Loucy (cell line): ENCODE results near the gene BASP1.

Source experiments
- H2AFZ ChIP-seq: fragments of 200-600 bp; sonication (generic); 2 replicates; pipeline ENCODE4 v1.6.0; 2016; ENCODE audit warnings: antibody characterized with exemption, mild to moderate bottlenecking, low read length, moderate library complexity
- H3F3A ChIP-seq: fragments of 200-600 bp; 2 replicates; pipeline ENCODE4 v1.6.0; 2016; ENCODE audit warnings: antibody characterized with exemption, low read depth, mild to moderate bottlenecking
- H3K27me3 ChIP-seq: fragments of 200-600 bp; sonication (generic); 2 replicates; pipeline ENCODE4 v1.6.1; 2014; ENCODE audit warnings: low read length, mild to moderate bottlenecking; ENCODE audit not compliant: insufficient read depth, poor library complexity, severe bottlenecking
- H3K36me3 ChIP-seq: fragments of 200-600 bp; sonication (generic); 2 replicates; pipeline ENCODE4 v1.6.1; 2016; ENCODE audit warnings: low read length; ENCODE audit not compliant: insufficient read depth
- H3K4me1 ChIP-seq: fragments of 200-600 bp; sonication (generic); 2 replicates; pipeline ENCODE4 v1.5.1; 2014; ENCODE audit warnings: low read length, mild to moderate bottlenecking; ENCODE audit not compliant: insufficient read depth, poor library complexity, severe bottlenecking
- H3K4me2 ChIP-seq: fragments of 200-600 bp; sonication (generic); 2 replicates; pipeline ENCODE4 v1.6.0; 2014; ENCODE audit warnings: antibody characterized with exemption, low read length, low read depth, mild to moderate bottlenecking; ENCODE audit not compliant: poor library complexity, severe bottlenecking
- H3K4me3 ChIP-seq: fragments of 200-600 bp; sonication (generic); 2 replicates; pipeline ENCODE4 v1.5.1; 2014; ENCODE audit warnings: low read length, mild to moderate bottlenecking, mixed read lengths; ENCODE audit not compliant: poor library complexity, severe bottlenecking
- H3K79me2 ChIP-seq: fragments of 200-600 bp; sonication (generic); 2 replicates; pipeline ENCODE4 v1.6.1; 2014; ENCODE audit warnings: low read length; ENCODE audit not compliant: insufficient read depth
- H3K9ac ChIP-seq: fragments of 200-600 bp; sonication (generic); 2 replicates; pipeline ENCODE4 v1.6.0; 2014; ENCODE audit warnings: mild to moderate bottlenecking, low read depth, low read length, moderate library complexity; ENCODE audit not compliant: poor library complexity, severe bottlenecking
- H3K9me2 ChIP-seq: fragments of 200-600 bp; sonication (generic); replicated peaks from 2 replicates; pipeline ENCODE4 v1.6.1; 2016; ENCODE audit warnings: low read depth, low read length, mixed read lengths
- H3K9me3 ChIP-seq: fragments of 200-600 bp; sonication (generic); 2 replicates; pipeline ENCODE4 v1.6.1; 2014; ENCODE audit warnings: mild to moderate bottlenecking, antibody characterized with exemption, low read length, low read depth; ENCODE audit not compliant: insufficient read depth
- H4K20me1 ChIP-seq: fragments of 200-600 bp; sonication (generic); 2 replicates; pipeline ENCODE4 v1.6.0; 2014; ENCODE audit warnings: antibody characterized with exemption, low read length, mild to moderate bottlenecking; ENCODE audit not compliant: insufficient read depth, poor library complexity, severe bottlenecking
- EZH2phosphoT487 ChIP-seq: fragments of 200-600 bp; IDR thresholded peaks from 2 replicates; pipeline ENCODE4 v1.6.1; 2018; ENCODE audit warnings: antibody characterized with exemption, mild to moderate bottlenecking, moderate library complexity, borderline replicate concordance
- TF ChIP-seq, protein P1 (sequence below): fragments of 200-600 bp; sonication (generic); conservative IDR thresholded peaks from 2 replicates; pipeline ENCODE4 v1.5.1; 2014; ENCODE audit warnings: mild to moderate bottlenecking, antibody characterized with exemption, low read length

Gene BASP1

DNA sequence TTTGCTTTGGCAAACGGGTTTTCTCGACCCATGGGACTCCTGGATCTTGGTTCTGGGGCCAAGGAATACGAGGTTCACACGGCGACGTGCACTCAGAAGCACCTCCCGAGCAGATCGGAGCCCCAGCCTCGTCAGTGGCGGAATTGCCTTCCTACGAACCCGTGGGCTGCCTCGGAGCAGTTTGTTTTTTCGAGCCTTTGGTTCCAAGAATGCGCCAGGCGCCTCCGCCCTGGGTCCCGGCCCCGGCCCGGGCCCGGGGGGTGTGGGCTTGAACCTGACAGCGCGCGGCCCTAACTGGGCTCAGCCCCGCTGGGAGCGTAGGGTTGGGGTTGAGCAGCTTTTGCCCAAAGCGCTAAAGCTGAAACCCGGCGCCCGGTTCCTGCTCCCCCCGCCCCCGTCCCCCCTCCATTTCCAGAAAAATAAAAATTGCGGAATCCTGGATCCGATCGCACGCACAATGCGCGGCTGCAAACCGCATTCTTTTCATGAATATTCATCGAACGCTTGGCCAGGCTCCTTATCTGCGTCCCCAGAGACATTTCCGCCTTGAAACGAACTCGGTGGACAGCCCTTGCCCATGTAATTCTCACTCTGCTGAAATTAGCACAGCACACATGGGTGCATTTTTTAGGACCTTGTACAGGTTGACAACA, 1.0 kb downstream of the BASP1 start:
- no peaks in the 10 kb centered on the region for H4K20me1 ChIP-seq
- H2AFZ ChIP-seq, result no peak overlapping the region
- H3F3A ChIP-seq, result no peaks in the 10 kb centered on the region
- no peak overlapping the region for H3K4me2 ChIP-seq
- H3K36me3 ChIP-seq, result no peaks in the 10 kb centered on the region
- H3K9ac ChIP-seq, result no peak overlapping the region
- H3K79me2 ChIP-seq, result no peaks in the 10 kb centered on the region
- no peaks in the 10 kb centered on the region for H3K27me3 ChIP-seq
- no peaks in the 10 kb centered on the region for H3K9me2 ChIP-seq
- no peaks in the 10 kb centered on the region for H3K9me3 ChIP-seq
- H3K4me3 ChIP-seq, result no peak overlapping the region
- no peaks in the 10 kb centered on the region for H3K4me1 ChIP-seq
- TF ChIP-seq, protein P1, sequence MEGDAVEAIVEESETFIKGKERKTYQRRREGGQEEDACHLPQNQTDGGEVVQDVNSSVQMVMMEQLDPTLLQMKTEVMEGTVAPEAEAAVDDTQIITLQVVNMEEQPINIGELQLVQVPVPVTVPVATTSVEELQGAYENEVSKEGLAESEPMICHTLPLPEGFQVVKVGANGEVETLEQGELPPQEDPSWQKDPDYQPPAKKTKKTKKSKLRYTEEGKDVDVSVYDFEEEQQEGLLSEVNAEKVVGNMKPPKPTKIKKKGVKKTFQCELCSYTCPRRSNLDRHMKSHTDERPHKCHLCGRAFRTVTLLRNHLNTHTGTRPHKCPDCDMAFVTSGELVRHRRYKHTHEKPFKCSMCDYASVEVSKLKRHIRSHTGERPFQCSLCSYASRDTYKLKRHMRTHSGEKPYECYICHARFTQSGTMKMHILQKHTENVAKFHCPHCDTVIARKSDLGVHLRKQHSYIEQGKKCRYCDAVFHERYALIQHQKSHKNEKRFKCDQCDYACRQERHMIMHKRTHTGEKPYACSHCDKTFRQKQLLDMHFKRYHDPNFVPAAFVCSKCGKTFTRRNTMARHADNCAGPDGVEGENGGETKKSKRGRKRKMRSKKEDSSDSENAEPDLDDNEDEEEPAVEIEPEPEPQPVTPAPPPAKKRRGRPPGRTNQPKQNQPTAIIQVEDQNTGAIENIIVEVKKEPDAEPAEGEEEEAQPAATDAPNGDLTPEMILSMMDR, result no peak
- TF ChIP-seq EZH2phosphoT487, result no peak

GRCh38 chr5:17219006-17219422, 1.6 kb downstream of the BASP1 start:
- TF ChIP-seq, protein P1, result no peak
- TF ChIP-seq EZH2phosphoT487, result no peak
- Histone ChIP-seq H3K4me1 (no peaks in the 10 kb centered on the region), H3K79me2 (no peaks in the 10 kb centered on the region), H3K27me3 (no peaks in the 10 kb centered on the region), H3K9ac (no peak overlapping the region), H3K36me3 (no peaks in the 10 kb centered on the region), H3F3A (no peaks in the 10 kb centered on the region), H3K9me3 (no peaks in the 10 kb centered on the region), H3K4me3 (no peak overlapping the region), H4K20me1 (no peaks in the 10 kb centered on the region), H3K9me2 (no peaks in the 10 kb centered on the region), H3K4me2 (no peak overlapping the region), H2AFZ (no peak overlapping the region)

DNA sequence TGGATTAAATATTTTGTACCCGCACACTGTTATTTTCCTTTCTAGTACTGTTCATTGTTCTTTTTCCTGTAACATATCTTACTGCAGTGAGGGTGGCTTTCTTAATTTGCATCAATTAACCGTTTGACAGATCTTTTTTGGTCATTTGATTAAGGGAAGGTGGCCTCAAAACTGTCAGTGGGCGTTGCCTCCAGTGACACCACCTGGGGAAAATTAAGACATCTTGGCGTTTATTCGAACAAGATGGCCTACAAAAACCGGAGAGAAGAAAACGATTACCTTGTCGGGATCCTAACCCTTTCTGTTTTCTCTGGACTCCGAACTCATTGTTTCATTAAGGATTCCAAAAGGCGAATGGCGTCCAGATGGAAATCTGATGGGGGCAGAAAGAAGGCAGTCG, 2.0 kb downstream of the BASP1 start:
- Histone ChIP-seq H3K36me3 (no peaks in the 10 kb centered on the region), H3F3A (no peaks in the 10 kb centered on the region), H3K9ac (no peak overlapping the region), H3K27me3 (no peaks in the 10 kb centered on the region), H3K4me3 (no peak overlapping the region), H3K4me1 (no peaks in the 10 kb centered on the region), H4K20me1 (no peaks in the 10 kb centered on the region), H2AFZ (no peak overlapping the region), H3K4me2 (no peak overlapping the region), H3K79me2 (no peaks in the 10 kb centered on the region), H3K9me3 (no peaks in the 10 kb centered on the region), H3K9me2 (no peaks in the 10 kb centered on the region)
- TF ChIP-seq, protein P1, result no peak
- no peak for TF ChIP-seq EZH2phosphoT487
